HG03060 (cell line): ENCODE data around the gene CCNB3.
"Not testable (repeated sequence)": the region's sequence is repeated elsewhere in the genome, so short reads cannot be mapped to it uniquely, and the experiment has no call there.

ENCODE experiments used
- ATAC-seq: cut with Tn5 transposase; IDR thresholded peaks from one replicate; pipeline ENCODE4 v1.9.1; 2021; ENCODE audit warnings: low read depth, moderate number of reproducible peaks; ENCODE audit not compliant: unreplicated experiment

Gene CCNB3

DNA sequence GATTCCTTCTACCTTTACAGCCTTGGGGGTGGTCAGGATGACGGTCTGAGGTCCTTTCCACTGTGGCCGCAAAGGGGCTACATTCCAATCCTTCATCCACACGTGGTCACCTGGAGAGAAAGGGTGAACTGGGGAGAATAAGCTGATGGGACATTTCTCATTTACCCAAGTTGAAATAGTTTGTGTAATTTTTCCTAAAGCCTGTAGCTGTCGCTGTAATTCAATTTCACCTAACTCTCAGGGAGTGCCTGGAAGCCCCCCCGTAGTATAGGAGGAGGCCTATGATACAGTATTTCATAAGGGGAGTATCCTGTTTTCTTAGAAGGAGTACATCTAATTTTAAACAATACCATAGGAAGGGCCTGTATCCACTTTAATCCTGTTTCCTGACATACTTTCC is 128.1 kb downstream of the CCNB3 start:
- ATAC-seq = not testable (repeated sequence)

DNA sequence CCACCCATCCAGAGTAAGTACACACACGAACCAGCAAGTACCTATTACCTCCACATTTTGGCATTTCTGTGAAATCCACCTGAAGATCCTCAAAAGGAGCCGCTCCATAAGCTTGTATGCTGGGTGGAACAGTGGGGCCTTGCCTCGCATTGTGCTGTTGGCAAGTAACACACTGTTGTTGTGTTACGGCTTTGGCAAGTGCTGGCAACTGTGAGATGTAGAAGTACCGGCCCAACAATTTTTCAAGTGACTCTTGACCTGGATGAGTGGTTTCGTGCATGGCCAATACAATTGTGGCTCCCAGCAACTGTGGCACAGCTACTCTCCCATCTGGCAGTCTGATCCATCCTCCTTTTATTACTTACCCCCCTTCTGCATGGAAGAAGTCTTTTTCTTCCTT is 128.7 kb downstream of the CCNB3 start:
- ATAC-seq = no peak

DNA sequence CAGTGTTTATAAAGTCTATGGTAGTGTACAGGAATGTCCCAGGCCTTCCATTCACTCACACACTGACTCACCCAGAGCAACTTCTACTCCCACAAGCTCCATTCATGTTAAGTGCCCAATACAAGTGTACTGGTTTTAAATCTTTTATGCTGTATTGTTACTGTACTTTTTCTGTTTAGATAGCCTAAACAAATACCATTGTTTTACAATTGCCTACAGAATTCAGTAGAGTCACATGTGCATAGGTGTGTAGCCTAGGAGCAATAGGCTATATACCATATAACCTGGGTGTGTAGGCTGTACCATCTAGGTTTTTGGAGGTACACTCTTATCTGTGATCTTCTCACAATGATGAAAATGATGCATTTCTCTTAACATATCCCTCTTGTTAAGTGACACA is 139.4 kb downstream of the CCNB3 start:
- ATAC-seq = no peak

DNA sequence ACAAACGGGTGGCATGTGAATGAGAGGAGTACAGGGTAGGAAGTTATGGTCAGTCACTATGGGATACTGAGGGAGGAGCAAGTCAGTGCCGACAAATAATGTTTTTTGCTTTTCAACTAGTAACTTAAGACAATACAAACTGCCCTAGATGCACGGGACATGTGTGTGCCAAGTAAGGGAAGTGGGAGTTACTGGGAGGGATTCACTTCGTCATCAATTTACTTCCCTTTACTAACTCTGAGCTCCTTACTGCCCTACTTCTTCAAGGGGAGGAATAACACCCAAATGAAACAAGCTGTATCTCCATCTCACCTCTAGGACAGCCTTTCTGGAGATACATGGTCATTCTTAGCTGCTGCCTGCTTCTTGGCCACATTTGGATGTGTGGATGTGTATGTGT is 168.4 kb downstream of the CCNB3 start:
- no peak for ATAC-seq

DNA sequence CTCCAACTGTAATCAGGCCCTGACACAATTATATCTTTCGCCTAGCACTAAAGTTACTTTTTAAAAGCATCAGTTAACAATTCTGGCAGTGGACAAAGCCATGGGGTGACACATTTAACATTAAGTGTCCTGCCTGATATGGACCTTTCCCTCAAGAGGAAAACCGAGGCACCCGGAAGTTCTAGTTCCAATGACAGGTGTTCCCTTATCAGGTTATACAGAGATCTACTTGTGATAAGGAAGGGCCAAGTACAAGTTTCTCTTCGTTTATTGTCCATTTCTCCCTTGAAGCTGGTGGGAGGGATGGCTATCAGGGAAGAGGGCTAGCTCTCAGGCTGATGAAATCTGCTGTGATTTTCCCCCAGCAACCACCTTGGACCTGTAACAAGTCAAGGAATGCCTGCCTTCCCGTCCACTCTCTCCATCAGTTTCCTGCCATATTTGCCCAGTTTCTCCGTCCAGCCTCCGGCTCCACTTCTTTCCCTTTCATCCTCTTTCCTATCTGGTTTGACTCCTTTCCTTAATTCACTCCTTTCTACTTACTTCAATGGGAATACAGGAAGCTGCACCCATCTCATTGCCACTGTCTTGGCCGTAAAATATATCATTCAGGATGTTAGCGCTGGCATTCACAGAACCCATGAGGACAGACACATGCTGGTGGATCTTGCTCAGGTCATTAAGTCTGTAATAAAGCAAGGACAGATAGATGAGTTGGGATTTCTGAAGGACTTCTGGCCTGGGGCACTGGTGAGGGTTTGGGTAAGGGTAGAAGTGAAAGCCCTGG is 171.1 kb downstream of the CCNB3 start:
- no peak for ATAC-seq

DNA sequence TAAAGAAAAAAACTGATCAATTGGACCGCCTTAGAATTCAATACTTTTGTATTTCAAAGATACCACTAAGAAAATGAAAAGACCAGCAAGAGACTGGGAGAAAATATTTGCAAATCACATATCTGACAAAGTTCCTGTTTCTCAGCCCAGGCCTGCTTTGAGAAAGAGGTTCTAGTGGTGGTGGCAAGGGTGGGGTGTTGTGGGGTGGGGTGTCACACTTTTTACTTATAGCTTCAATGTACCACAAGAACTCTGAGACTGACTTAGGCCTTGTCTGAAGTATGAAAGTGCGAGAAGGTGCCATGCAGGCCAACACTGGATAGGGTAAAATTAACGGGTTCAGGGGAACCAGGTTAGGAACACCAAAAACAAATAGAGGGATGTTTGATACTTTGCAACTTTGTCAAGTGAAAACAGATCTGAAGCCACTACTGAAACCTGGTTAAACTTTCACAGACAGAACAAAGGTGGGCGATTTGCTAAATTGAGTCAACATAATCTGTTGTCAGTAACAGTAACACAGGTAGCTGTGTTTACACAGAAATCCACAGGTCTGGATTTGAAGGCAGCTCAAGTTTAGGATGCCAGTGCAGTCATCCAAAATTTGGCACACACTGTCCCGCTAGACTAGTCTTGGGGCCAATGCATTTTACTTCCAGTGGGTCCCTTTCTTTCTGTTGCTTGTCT is 177.3 kb downstream of the CCNB3 start:
- no peak for ATAC-seq

DNA sequence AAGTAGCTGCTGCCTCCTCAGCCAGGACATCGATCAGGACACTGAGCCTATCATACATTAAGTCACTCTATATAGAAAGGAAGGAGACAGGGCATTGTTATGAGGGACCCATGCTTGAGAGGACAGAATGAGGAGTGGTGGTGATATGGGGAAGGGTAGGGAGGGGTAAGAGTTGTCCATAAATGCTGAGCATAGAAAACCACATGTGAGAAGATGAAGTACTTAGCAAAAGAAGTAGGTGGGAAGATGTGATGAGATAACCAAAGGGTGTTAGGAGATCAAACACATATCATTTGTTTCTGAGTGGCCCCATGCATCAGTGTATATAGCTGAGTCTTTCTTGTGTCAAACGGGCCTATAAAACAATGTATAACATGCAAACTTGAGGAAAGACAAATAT is 182.0 kb downstream of the CCNB3 start:
- no peak for ATAC-seq

DNA sequence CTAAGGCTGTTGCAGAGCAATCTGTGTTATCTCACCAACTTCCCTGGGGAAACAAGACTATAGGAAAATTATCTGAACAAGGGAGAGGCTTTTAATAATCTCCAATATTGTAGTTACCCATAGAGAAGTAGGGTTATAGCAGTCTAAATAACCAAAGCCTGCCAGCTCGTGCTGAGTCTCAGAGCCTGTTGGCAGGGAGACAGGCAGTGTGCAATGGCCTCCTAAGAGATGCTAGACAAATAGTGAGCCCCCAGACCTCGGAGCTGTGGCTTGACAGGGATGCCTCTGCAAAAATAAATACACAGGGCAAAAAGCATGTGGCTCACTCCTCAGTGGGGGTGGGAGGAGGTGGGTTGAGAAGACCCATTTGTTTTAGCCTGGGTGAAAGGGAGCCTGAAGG is 189.3 kb downstream of the CCNB3 start:
- ATAC-seq = no peak
